ENCODE results near the gene OSER1. TPM values are rescaled to one million over a fixed set of nuclear protein-coding genes. Genes with fewer than 3 reads are reported as not detected.
"Not testable (repeated sequence)": the region's sequence is repeated elsewhere in the genome, so short reads cannot be mapped to it uniquely, and the experiment has no call there.

The OSER1 gene
- total RNA-seq, 1 donor from 2014 or later, result 28.2 TPM

DNA sequence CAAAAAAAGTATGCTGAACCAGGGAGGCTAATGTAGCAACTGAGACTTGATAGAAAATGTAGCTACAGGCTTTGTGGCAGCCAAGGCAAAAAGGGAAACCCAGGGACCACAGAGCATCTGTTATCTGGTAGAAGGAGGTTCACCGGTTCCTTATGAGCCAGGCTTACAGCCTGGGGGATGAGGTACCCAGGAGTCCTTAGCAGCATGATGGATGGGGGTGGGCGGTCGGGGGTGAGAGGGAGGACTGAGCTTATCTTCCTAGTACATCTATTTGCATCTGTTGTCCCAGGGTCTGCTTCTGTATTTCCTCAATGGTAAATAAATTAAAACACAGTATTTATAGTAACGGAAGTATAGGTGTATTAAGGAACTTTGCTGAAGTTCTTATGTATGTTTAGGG is 35.4 kb upstream of the OSER1 start:
- no peaks in the 10 kb centered on the region for H3K9me3 Mint-ChIP-seq (ENCODE audit: unreplicated experiment)
- TF ChIP-seq, protein P1, sequence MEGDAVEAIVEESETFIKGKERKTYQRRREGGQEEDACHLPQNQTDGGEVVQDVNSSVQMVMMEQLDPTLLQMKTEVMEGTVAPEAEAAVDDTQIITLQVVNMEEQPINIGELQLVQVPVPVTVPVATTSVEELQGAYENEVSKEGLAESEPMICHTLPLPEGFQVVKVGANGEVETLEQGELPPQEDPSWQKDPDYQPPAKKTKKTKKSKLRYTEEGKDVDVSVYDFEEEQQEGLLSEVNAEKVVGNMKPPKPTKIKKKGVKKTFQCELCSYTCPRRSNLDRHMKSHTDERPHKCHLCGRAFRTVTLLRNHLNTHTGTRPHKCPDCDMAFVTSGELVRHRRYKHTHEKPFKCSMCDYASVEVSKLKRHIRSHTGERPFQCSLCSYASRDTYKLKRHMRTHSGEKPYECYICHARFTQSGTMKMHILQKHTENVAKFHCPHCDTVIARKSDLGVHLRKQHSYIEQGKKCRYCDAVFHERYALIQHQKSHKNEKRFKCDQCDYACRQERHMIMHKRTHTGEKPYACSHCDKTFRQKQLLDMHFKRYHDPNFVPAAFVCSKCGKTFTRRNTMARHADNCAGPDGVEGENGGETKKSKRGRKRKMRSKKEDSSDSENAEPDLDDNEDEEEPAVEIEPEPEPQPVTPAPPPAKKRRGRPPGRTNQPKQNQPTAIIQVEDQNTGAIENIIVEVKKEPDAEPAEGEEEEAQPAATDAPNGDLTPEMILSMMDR (IDR thresholded peaks at IDR 0.05; ENCODE audit: unreplicated experiment), result no peak

GRCh38 chr20:44241796-44242195 is 31.2 kb upstream of the OSER1 start:
- TF ChIP-seq, protein P1 (IDR thresholded peaks at IDR 0.05; ENCODE audit: unreplicated experiment), result no peak
- Mint-ChIP-seq H3K4me3 (ENCODE audit: unreplicated experiment) (no peak overlapping the region), H3K27me3 (ENCODE audit: unreplicated experiment) (peaks cover 2% of the 10 kb centered on the region), H3K36me3 (ENCODE audit: low read depth, unreplicated experiment) (no peaks in the 10 kb centered on the region), H3K9me3 (ENCODE audit: unreplicated experiment) (no peaks in the 10 kb centered on the region), H3K27ac (ENCODE audit: unreplicated experiment) (no peak overlapping the region), H3K4me1 (ENCODE audit: unreplicated experiment) (peaks cover 2% of the 10 kb centered on the region)
- DNase-seq (ENCODE audit: low spot score), result no peak

More for the DNA sequence above, 35.4 kb upstream of the OSER1 start:
- Mint-ChIP-seq H3K36me3 (ENCODE audit: low read depth, unreplicated experiment) (no peaks in the 10 kb centered on the region), H3K27ac (ENCODE audit: unreplicated experiment) (no peak overlapping the region), H3K4me1 (ENCODE audit: unreplicated experiment) (peaks cover 6% of the 10 kb centered on the region), H3K4me3 (ENCODE audit: unreplicated experiment) (no peak overlapping the region), H3K27me3 (ENCODE audit: unreplicated experiment) (peaks cover 3% of the 10 kb centered on the region)
- no peak for DNase-seq (ENCODE audit: low spot score)

DNA sequence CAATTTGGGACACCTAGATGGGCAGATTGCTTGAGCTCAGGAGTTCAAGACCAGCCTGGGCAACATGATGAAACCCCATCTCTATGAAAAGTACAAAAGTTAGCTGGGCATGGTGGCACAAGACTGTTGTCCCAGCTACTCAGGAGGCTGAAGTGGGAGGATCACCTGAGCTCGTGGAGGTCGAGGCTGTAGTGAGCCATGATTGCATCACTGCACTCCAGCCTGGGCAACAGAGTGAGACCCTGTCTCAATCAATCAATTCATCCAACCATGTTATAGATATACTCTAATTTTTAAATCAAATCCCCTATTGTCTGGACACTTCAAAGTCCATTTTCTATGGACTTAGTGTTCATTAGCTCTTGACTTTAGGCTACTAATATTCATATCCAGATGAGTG is 26.3 kb upstream of the OSER1 start:
- DNase-seq (ENCODE audit: low spot score); H3K4me3 Mint-ChIP-seq (ENCODE audit: unreplicated experiment); H3K4me1 Mint-ChIP-seq (ENCODE audit: unreplicated experiment); H3K27ac Mint-ChIP-seq (ENCODE audit: unreplicated experiment); H3K9me3 Mint-ChIP-seq (ENCODE audit: unreplicated experiment); H3K27me3 Mint-ChIP-seq (ENCODE audit: unreplicated experiment); H3K36me3 Mint-ChIP-seq (ENCODE audit: low read depth, unreplicated experiment): not testable (repeated sequence)

DNA sequence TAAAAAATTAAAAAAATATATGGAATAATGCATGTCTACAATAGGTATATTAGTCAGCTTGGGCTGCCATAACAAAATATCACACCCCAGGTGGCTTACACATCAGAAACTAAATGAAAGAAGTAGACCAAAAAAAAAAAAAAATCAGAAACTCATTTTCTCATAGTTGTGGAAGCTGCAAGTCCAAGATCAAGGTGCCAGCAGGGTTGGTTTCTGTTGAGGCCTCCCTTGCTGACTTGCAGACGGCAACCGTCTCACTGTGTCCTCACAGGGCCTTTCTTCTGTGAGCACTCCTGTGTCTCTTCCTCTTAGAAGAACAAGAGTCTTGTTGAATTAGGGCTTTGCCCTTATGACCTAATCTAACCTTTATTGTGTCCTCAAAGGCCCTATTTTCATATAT is 25.1 kb upstream of the OSER1 start:
- no peaks in the 10 kb centered on the region for H3K9me3 Mint-ChIP-seq (ENCODE audit: unreplicated experiment)
- no peaks in the 10 kb centered on the region for H3K36me3 Mint-ChIP-seq (ENCODE audit: low read depth, unreplicated experiment)
- H3K27me3 Mint-ChIP-seq (ENCODE audit: unreplicated experiment), result no peaks in the 10 kb centered on the region
- DNase-seq (ENCODE audit: low spot score), result no peak
- peaks cover 12% of the 10 kb centered on the region for H3K4me1 Mint-ChIP-seq (ENCODE audit: unreplicated experiment)
- no peak overlapping the region for H3K4me3 Mint-ChIP-seq (ENCODE audit: unreplicated experiment)
- no peak overlapping the region for H3K27ac Mint-ChIP-seq (ENCODE audit: unreplicated experiment)
- TF ChIP-seq, protein P1 (IDR thresholded peaks at IDR 0.05; ENCODE audit: unreplicated experiment), result no peak

- Mint-ChIP-seq H3K36me3 (ENCODE audit: low read depth, unreplicated experiment) (no peaks in the 10 kb centered on the region), H3K4me3 (ENCODE audit: unreplicated experiment) (no peak overlapping the region), H3K4me1 (ENCODE audit: unreplicated experiment) (peaks cover 12% of the 10 kb centered on the region), H3K27ac (ENCODE audit: unreplicated experiment) (no peak overlapping the region), H3K9me3 (ENCODE audit: unreplicated experiment) (no peaks in the 10 kb centered on the region), H3K27me3 (ENCODE audit: unreplicated experiment) (no peaks in the 10 kb centered on the region)
- TF ChIP-seq, protein P1 (IDR thresholded peaks at IDR 0.05; ENCODE audit: unreplicated experiment), result no peak
- no peak for DNase-seq (ENCODE audit: low spot score)
Observed at GRCh38 chr20:44234566-44235317, 24.2 kb upstream of the OSER1 start.
